Breast epithelium (tissue), 4 donors: Measurements from ENCODE around the gene KCNIP3. TPM values are rescaled to one million over a fixed set of nuclear protein-coding genes. Genes with fewer than 3 reads are reported as not detected.

Experiments used
- DNase-seq, 2 donors: peaks; one replicate each; pipeline ENCODE4 v3.0.0-alpha.2; 2019; ENCODE audit warnings: low spot score in 2 of 2
- H3K27ac ChIP-seq, 2 donors: fragments of 200-600 bp; sonication (generic) in 1 of 2; one replicate each; pipeline ENCODE4 v1.5.1; 2016 to 2019; ENCODE audit warnings: mild to moderate bottlenecking in 1 of 2
- H3K27me3 ChIP-seq, 2 donors: fragments of 200-600 bp; sonication (generic) in 1 of 2; one replicate each; pipeline versions ENCODE4 v1.5.1 to v1.6.0; 2017 to 2019; ENCODE audit warnings: control low read depth in 1 of 2, mild to moderate bottlenecking in 1 of 2
- H3K36me3 ChIP-seq: fragments of 200-600 bp; one replicate; pipeline ENCODE4 v1.5.1; 2019
- H3K4me1 ChIP-seq, 2 donors: fragments of 200-600 bp; sonication (generic); one replicate each; pipeline ENCODE4 v1.5.1; 2016 to 2019; ENCODE audit warnings: control low read depth in 1 of 2
- H3K4me3 ChIP-seq, 3 donors: fragments of 200-600 bp; sonication (generic); 1 replicate in 2 of 3; 2 replicates in 1 of 3; pipeline ENCODE4 v1.5.1; 2016 to 2019; ENCODE audit warnings: mild to moderate bottlenecking in 3 of 3, moderate library complexity in 2 of 3
- H3K9me3 ChIP-seq, 2 donors: fragments of 200-600 bp; sonication (generic) in 1 of 2; one replicate each; pipeline ENCODE4 v1.5.1; 2016 to 2019; ENCODE audit warnings: control low read depth in 1 of 2
- CTCF ChIP-seq, 3 donors: fragments of 450-650 bp; IDR thresholded peaks; one replicate each; pipeline ENCODE4 v1.5.1; 2016 to 2017; ENCODE audit warnings: antibody characterized with exemption in 3 of 3, mild to moderate bottlenecking in 3 of 3, moderate library complexity in 3 of 3
- POLR2A ChIP-seq: fragments of 450-650 bp; IDR thresholded peaks from one replicate; pipeline ENCODE4 v1.6.1; 2016; ENCODE audit warnings: antibody characterized with exemption, mild to moderate bottlenecking, moderate library complexity
- POLR2AphosphoS5 ChIP-seq, 3 donors: sonication (generic); formaldehyde crosslinking; IDR thresholded peaks; one replicate each; pipeline ENCODE4 v1.6.1; 2017; ENCODE audit warnings: antibody characterized with exemption in 3 of 3
- intact Hi-C: fragments of 100-400 bp; cut with DNase I; formaldehyde crosslinking; loops from one replicate; pipeline ENCODE4 v1.15.1; 2023; ENCODE audit warnings: low total_unique reads
- total RNA-seq, 3 donors: library from RNA; depleted of rRNA; stranded (reverse); fragments of >200 nt; gene quantifications; one replicate each; pipeline ENCODE4 v1.1.0, GENCODE V29; 2016

The KCNIP3 gene
- total RNA-seq, 3 donors from 2014 or later = 14.4 to 30.1 (median 15.1) TPM

- Histone ChIP-seq H3K36me3 (no peaks in the 10 kb centered on the region), H3K27me3 (no peaks in the 10 kb centered on the region), H3K4me3 (no peak overlapping the region), H3K4me1 (peaks cover 0 to 4% of the 10 kb centered on the region in 2 donors), H3K9me3 (no peaks in the 10 kb centered on the region), H3K27ac (no peak overlapping the region)
- TF ChIP-seq CTCF (IDR thresholded peaks at IDR 0.05) (no peak), POLR2A (no peak)
- intact Hi-C loops = no loop called here
- peak; percentile 11 to 36 for DNase-seq
Measured at GRCh38 chr2:95272781-95273180, 24.4 kb upstream of the KCNIP3 start.

- intact Hi-C loops = no loop called here
- TF ChIP-seq CTCF (IDR thresholded peaks at IDR 0.05) (no peak), POLR2A (no peak), POLR2AphosphoS5 (IDR thresholded peaks at IDR 0.05) (no peak)
- no peak overlapping the region for H3K4me3 ChIP-seq
- no peak for DNase-seq
- H3K9me3 ChIP-seq = no peaks in the 10 kb centered on the region
- no peaks in the 10 kb centered on the region for H3K27me3 ChIP-seq
- peak overlapping the region; percentile 92 to 95 for H3K27ac ChIP-seq
- no peaks in the 10 kb centered on the region for H3K36me3 ChIP-seq
- peaks cover 0 to 4% of the 10 kb centered on the region in 2 donors for H3K4me1 ChIP-seq
Measured at GRCh38 chr2:95273566-95274290, 23.4 kb upstream of the KCNIP3 start.

GRCh38 chr2:95274291-95275150 is 22.6 kb upstream of the KCNIP3 start, which contains the start of gene PROM2:
Gene PROM2, plus strand, starts transcription at chr2:95274449. Its CDS starts 137 bp downstream, at chr2:95274586.
- no peaks in the 10 kb centered on the region for H3K9me3 ChIP-seq
- peak within 1 kb of the TSS in 2 of 3 donors; percentile 47 to 68 for H3K4me3 ChIP-seq

GRCh38 chr2:95275151-95275515 is 22.0 kb upstream of the KCNIP3 start:
- Histone ChIP-seq H3K4me1 (peaks cover 0 to 4% of the 10 kb centered on the region in 2 donors), H3K27ac (peak overlapping the region; percentile 92 to 95), H3K9me3 (no peaks in the 10 kb centered on the region), H3K4me3 (peak overlapping the region in 2 of 3 donors; percentile 47 to 68), H3K27me3 (no peaks in the 10 kb centered on the region), H3K36me3 (no peaks in the 10 kb centered on the region)
- no peak for TF ChIP-seq POLR2AphosphoS5 (IDR thresholded peaks at IDR 0.05)
- TF ChIP-seq CTCF (IDR thresholded peaks at IDR 0.05) = no peak
- no peak for TF ChIP-seq POLR2A
- intact Hi-C loops = no loop called here
- DNase-seq = peak; percentile 16 to 33

More at GRCh38 chr2:95274291-95275150, 22.6 kb upstream of the KCNIP3 start, which contains the start of gene PROM2:
- no peaks in the 10 kb centered on the region for H3K36me3 ChIP-seq
- no peaks in the 10 kb centered on the region for H3K27me3 ChIP-seq
- peak in 1 of 3 donors; percentile 75 for TF ChIP-seq POLR2AphosphoS5 (IDR thresholded peaks at IDR 0.05)
- TF ChIP-seq POLR2A = no peak
- intact Hi-C loops = no loop called here
- DNase-seq = peak; percentile 89 to 92
- H3K4me1 ChIP-seq = peaks cover 0 to 4% of the 10 kb centered on the region in 2 donors
- peak within 1 kb of the TSS; percentile 92 to 95 for H3K27ac ChIP-seq

GRCh38 chr2:95275601-95276243 is 21.4 kb upstream of the KCNIP3 start:
- intact Hi-C loops = no loop called here
- TF ChIP-seq CTCF (IDR thresholded peaks at IDR 0.05) (no peak), POLR2A (no peak), POLR2AphosphoS5 (IDR thresholded peaks at IDR 0.05) (peak in 1 of 3 donors; percentile 61)
- H3K27me3 ChIP-seq = no peaks in the 10 kb centered on the region
- H3K27ac ChIP-seq = peak overlapping the region; percentile 92 to 95
- H3K9me3 ChIP-seq = no peaks in the 10 kb centered on the region
- no peaks in the 10 kb centered on the region for H3K36me3 ChIP-seq
- DNase-seq = peak; percentile 68 to 76
- H3K4me3 ChIP-seq = peak overlapping the region in 2 of 3 donors; percentile 47 to 68
- H3K4me1 ChIP-seq = peaks cover 0 to 4% of the 10 kb centered on the region in 2 donors
